Thyroid gland (tissue), 4 donors: ENCODE results near the gene MCEMP1. TPM values are rescaled to one million over a fixed set of nuclear protein-coding genes. Genes with fewer than 3 reads are reported as not detected.

ENCODE experiments used
- DNase-seq, 2 donors: peaks; one replicate each; pipeline ENCODE4 v3.0.0-alpha.2; 2019
- H3K27ac ChIP-seq, 3 donors: fragments of 200-600 bp; sonication (generic); 1 replicate in 2 of 3; 2 replicates in 1 of 3; pipeline ENCODE4 v1.5.1; 2016 to 2019; ENCODE audit warnings: mild to moderate bottlenecking in 1 of 3, moderate library complexity in 1 of 3
- H3K27me3 ChIP-seq: fragments of 200-600 bp; sonication (generic); one replicate; pipeline ENCODE4 v1.5.1; 2019
- H3K36me3 ChIP-seq, 2 donors: fragments of 200-600 bp; sonication (generic); one replicate each; pipeline ENCODE4 v1.5.1; 2016 to 2019
- H3K4me1 ChIP-seq, 2 donors: fragments of 200-600 bp; sonication (generic); one replicate each; pipeline ENCODE4 v1.5.1; 2017 to 2019
- H3K4me3 ChIP-seq, 3 donors: fragments of 200-600 bp; sonication (generic); replicated peaks in 1 of 3; 1 replicate in 2 of 3; 2 replicates in 1 of 3; pipeline ENCODE4 v1.5.1; 2016; ENCODE audit warnings: mild to moderate bottlenecking in 1 of 3
- H3K9me3 ChIP-seq: fragments of 200-600 bp; sonication (generic); one replicate; pipeline ENCODE4 v1.5.1; 2017
- CTCF ChIP-seq, 6 experiments: fragments of 200-600 bp in 3 of 6; fragments of 450-650 bp in 3 of 6; sonication (generic) in 3 of 6; IDR thresholded peaks; one replicate each; pipeline ENCODE4 v1.5.1; 2016 to 2019; ENCODE audit warnings: antibody characterized with exemption in 6 of 6, mild to moderate bottlenecking in 2 of 6, inconsistent platforms in 1 of 6, moderate library complexity in 1 of 6
- POLR2A ChIP-seq, 2 donors: fragments of 450-650 bp; IDR thresholded peaks; one replicate each; pipeline ENCODE4 v1.6.1; 2017; ENCODE audit warnings: antibody characterized with exemption in 2 of 2, mild to moderate bottlenecking in 2 of 2, moderate library complexity in 1 of 2
- WGBS, 2 donors: methylation state at CpG; one replicate each; pipeline ENCODE4 v1.1.5; 2017; 5-methylcytosine and 5-hydroxymethylcytosine counted together
- intact Hi-C: fragments of 100-400 bp; cut with DNase I; formaldehyde crosslinking; loops from one replicate; pipeline ENCODE4 v1.15.1; 2023
- total RNA-seq, 4 donors: library from RNA; depleted of rRNA; stranded (reverse); fragments of >200 nt; gene quantifications; one replicate each; pipeline ENCODE4 v1.2.3, GENCODE V29; 2016

The MCEMP1 gene
- total RNA-seq, 4 donors from 2014 or later: 0.54 to 1.7 TPM; not detected in 2

GRCh38 chr19:7665076-7665475 is 11.8 kb upstream of the MCEMP1 start:
- WGBS, 2 donors: 53 to 69% methylated on average over 4 of the region's 4 CpGs
- Histone ChIP-seq H3K9me3 (no peaks in the 10 kb centered on the region), H3K36me3 (no peaks in the 10 kb centered on the region), H3K4me3 (no peak overlapping the region), H3K27me3 (no peaks in the 10 kb centered on the region), H3K4me1 (no peaks in the 10 kb centered on the region), H3K27ac (no peak overlapping the region)
- no peak for DNase-seq
- intact Hi-C loops: no loop called here
- TF ChIP-seq POLR2A (IDR thresholded peaks at IDR 0.05) (no peak), CTCF (IDR thresholded peaks at IDR 0.05) (no peak)

GRCh38 chr19:7668842-7669241 is 8.0 kb upstream of the MCEMP1 start, which contains the start of gene RETN:
TSS of gene RETN (plus strand) at chr19:7669049. CDS start at chr19:7669327, 278 bp downstream.
- no peak within 1 kb of the TSS for H3K4me3 ChIP-seq
- DNase-seq: no peak
- no peaks in the 10 kb centered on the region for H3K9me3 ChIP-seq
- TF ChIP-seq CTCF (IDR thresholded peaks at IDR 0.05) (no peak), POLR2A (IDR thresholded peaks at IDR 0.05) (no peak)
- WGBS, 2 donors: 70 to 80% methylated on average over 3 to 6 of the region's 9 CpGs
- intact Hi-C loops: no loop called here
- no peaks in the 10 kb centered on the region for H3K27me3 ChIP-seq
- H3K36me3 ChIP-seq: no peaks in the 10 kb centered on the region
- no peaks in the 10 kb centered on the region for H3K4me1 ChIP-seq
- H3K27ac ChIP-seq: no peak within 1 kb of the TSS

- DNase-seq: no peak
- no peak for TF ChIP-seq CTCF (IDR thresholded peaks at IDR 0.05)
- no peaks in the 10 kb centered on the region for H3K9me3 ChIP-seq
- H3K4me3 ChIP-seq: no peak overlapping the region
- intact Hi-C loops: no loop called here
- H3K27ac ChIP-seq: no peak overlapping the region
- 24 to 27% methylated on average over 9 of the region's 9 CpGs for WGBS, 2 donors
- H3K4me1 ChIP-seq: no peaks in the 10 kb centered on the region
- H3K36me3 ChIP-seq: no peaks in the 10 kb centered on the region
- no peaks in the 10 kb centered on the region for H3K27me3 ChIP-seq
These were observed 7.2 kb upstream of the MCEMP1 start for GRCh38 chr19:7669641-7670040.

- 1 to 3% methylated on average over 10 to 33 of the region's 43 CpGs for WGBS, 2 donors
These were observed 6.6 kb upstream of the MCEMP1 start for GRCh38 chr19:7670150-7670783.

More at GRCh38 chr19:7670150-7670783, 6.6 kb upstream of the MCEMP1 start:
- H3K27me3 ChIP-seq: no peaks in the 10 kb centered on the region
- intact Hi-C loops: no loop called here
- H3K4me3 ChIP-seq: no peak overlapping the region
- no peaks in the 10 kb centered on the region for H3K9me3 ChIP-seq
- TF ChIP-seq POLR2A (IDR thresholded peaks at IDR 0.05) (no peak), CTCF (IDR thresholded peaks at IDR 0.05) (no peak)
- H3K4me1 ChIP-seq: no peaks in the 10 kb centered on the region
- no peak for DNase-seq
- H3K36me3 ChIP-seq: no peaks in the 10 kb centered on the region
- no peak overlapping the region for H3K27ac ChIP-seq
